GM18870 (cell line): Measurements from ENCODE around the gene RPL39L.

ENCODE experiments used
- ATAC-seq: cut with Tn5 transposase; IDR thresholded peaks from one replicate; pipeline ENCODE4 v1.9.1; 2021; ENCODE audit warnings: moderate library complexity; ENCODE audit not compliant: unreplicated experiment

Gene RPL39L

GRCh38 chr3:187102073-187102634, 37.1 kb downstream of the RPL39L start:
- no peak for ATAC-seq

- no peak for ATAC-seq
Observed at GRCh38 chr3:187101184-187102072, 37.9 kb downstream of the RPL39L start.

GRCh38 chr3:187098923-187099512, 40.3 kb downstream of the RPL39L start:
- no peak for ATAC-seq

- no peak for ATAC-seq
Observed at GRCh38 chr3:187093320-187093719, 46.0 kb downstream of the RPL39L start.

- no peak for ATAC-seq
Observed at GRCh38 chr3:187088701-187089100, 50.6 kb downstream of the RPL39L start.

- ATAC-seq, result no peak
Observed at GRCh38 chr3:187086831-187087230, 52.5 kb downstream of the RPL39L start.

- no peak for ATAC-seq
Observed at GRCh38 chr3:187085933-187086332, 53.4 kb downstream of the RPL39L start.

- ATAC-seq, result no peak
Observed at GRCh38 chr3:187085021-187085666, 54.2 kb downstream of the RPL39L start.

GRCh38 chr3:187084580-187084979, 54.7 kb downstream of the RPL39L start:
- ATAC-seq, result no peak

GRCh38 chr3:187084126-187084525, 55.2 kb downstream of the RPL39L start:
- ATAC-seq, result no peak

GRCh38 chr3:187082758-187083375, 56.4 kb downstream of the RPL39L start:
- no peak for ATAC-seq

GRCh38 chr3:187080799-187081450, 58.4 kb downstream of the RPL39L start:
- no peak for ATAC-seq

GRCh38 chr3:187079090-187080022, 59.9 kb downstream of the RPL39L start:
- ATAC-seq, result no peak

GRCh38 chr3:187077537-187077936, 61.8 kb downstream of the RPL39L start:
- no peak for ATAC-seq

GRCh38 chr3:187077085-187077484, 62.2 kb downstream of the RPL39L start:
- no peak for ATAC-seq

GRCh38 chr3:187076297-187076696, 63.0 kb downstream of the RPL39L start:
- ATAC-seq, result no peak

GRCh38 chr3:187074846-187075245, 64.5 kb downstream of the RPL39L start:
- no peak for ATAC-seq

GRCh38 chr3:187073581-187074098, 65.7 kb downstream of the RPL39L start:
- ATAC-seq, result no peak

GRCh38 chr3:187072511-187072910, 66.8 kb downstream of the RPL39L start:
- ATAC-seq, result no peak
